Measurements from ENCODE around the gene SAP25.
"Not testable (repeated sequence)": the region's sequence is repeated elsewhere in the genome, so short reads cannot be mapped to it uniquely, and the experiment has no call there.

The SAP25 gene

DNA sequence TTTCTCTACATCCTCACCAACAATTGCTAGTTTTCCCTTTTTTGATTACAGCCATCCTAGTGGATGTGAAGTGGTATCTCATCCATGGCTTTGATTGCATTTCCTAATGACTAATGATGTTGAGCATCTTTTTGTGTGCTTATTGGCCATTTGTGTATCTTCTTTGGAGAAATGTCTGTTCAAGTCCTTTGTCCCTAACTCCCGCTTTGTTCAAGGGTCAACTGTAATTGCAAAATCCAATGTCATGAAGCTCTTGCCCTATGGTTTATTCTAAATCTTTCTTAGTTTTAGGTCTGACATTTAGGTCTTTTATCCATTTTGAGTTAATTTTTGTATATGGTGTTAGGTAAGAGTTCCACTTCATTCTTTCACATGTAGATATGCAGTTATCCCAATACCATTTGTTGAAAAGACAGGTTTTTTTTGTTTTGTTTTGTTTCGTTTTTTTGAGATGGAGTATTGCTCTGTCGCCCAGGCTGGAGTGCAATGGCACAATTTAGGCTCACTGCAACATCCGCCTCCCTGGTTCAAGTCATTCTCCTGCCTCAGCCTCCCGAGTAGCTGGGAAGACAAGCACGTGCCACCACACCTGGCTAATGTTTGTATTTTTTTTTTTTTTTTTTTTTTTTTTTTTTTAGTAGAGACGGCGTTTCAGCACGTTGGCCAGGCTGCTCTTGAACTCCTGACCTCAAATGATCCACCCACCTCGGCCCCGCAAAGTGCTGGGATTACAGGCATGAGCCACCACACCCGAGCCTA is 45.4 kb downstream of the SAP25 start:
- not testable (repeated sequence) for H3K36me3 Mint-ChIP-seq (ENCODE audit: low read depth); H3K27me3 Mint-ChIP-seq (ENCODE audit: low read depth); H3K27ac Mint-ChIP-seq; H3K4me1 Mint-ChIP-seq (ENCODE audit: low read depth); H3K4me3 Mint-ChIP-seq; H3K9me3 Mint-ChIP-seq

DNA sequence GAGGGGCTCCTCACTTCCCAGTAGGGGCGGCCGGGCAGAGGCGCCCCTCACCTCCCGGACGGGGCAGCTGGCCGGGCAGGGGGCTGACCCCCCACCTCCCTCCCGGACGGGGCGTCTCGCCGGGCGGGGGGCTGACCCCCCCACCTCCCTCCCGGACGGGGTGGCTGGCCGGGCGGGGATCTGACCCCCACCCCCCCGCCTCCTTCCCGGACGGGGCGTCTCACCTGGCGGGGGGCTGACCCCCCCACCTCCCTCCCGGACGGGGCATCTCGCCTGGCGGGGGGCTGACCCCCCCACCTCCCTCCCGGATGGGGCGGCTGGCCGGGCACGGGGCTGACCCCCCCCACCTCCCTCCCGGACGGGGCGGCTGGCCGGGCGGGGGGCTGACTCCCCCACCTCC is 50.5 kb downstream of the SAP25 start:
- not testable (repeated sequence) for H3K9me3 Mint-ChIP-seq; H3K27me3 Mint-ChIP-seq (ENCODE audit: low read depth); H3K4me3 Mint-ChIP-seq; H3K36me3 Mint-ChIP-seq (ENCODE audit: low read depth); H3K4me1 Mint-ChIP-seq (ENCODE audit: low read depth); H3K27ac Mint-ChIP-seq

All from T-helper 1 cell treated with Interleukin-12 subunit alpha and Interleukin-12 subunit beta and Interleukin-4 antibody, amounts not matched to agents 30 μg/mL and 1 μg/mL, for 36 hours (primary cell).